ENCODE measurements around the gene HOXA5. TPM values are rescaled to one million over a fixed set of nuclear protein-coding genes. Genes with fewer than 3 reads are reported as not detected.
A peak's percentile ranks its signal among the peaks of the same experiment; 100 is the strongest.

Gene HOXA5
- total and polyA plus RNA-seq, 2 of the 8 experiments (the other 6 are each of a cell fraction or from before 2014, with no cell fraction given): not detected

- Histone ChIP-seq H3K56ac (replicated peaks; ENCODE audit: insufficient read length, low read depth, low read length) (no peak overlapping the region), H3K79me2 (ENCODE audit: control insufficient read depth in 1 of 2, insufficient read depth in 2 of 2, low read length in 2 of 2) (no peaks in the 10 kb centered on the region), H3K9ac (replicated peaks in 1 of 4; ENCODE audit: extremely low read depth in 1 of 4, low read depth in 3 of 4, low read length in 3 of 4) (no peak overlapping the region), H3K4ac (replicated peaks; ENCODE audit: insufficient read length, low read depth, low read length) (no peak overlapping the region), H2BK120ac (replicated peaks; ENCODE audit: low read depth, low read length) (no peak overlapping the region), H2BK20ac (ENCODE audit: low read length) (no peak overlapping the region), H4K5ac (ENCODE audit: insufficient read length, low read depth, low read length) (no peak overlapping the region), H2AFZ (ENCODE audit: low read length) (no peak overlapping the region), H2BK5ac (ENCODE audit: low read depth, low read length) (no peak overlapping the region), H2BK12ac (ENCODE audit: low read depth, low read length) (no peak overlapping the region), H3K36me3 (ENCODE audit: control insufficient read depth in 2 of 4, insufficient read depth in 4 of 4, low read length in 3 of 4) (peaks cover 0 to 18% (median 0%) of the 10 kb centered on the region in 4 experiments; a peak in 1 of 8 replicates), H3K18ac (ENCODE audit: extremely low read depth, low read length) (no peak overlapping the region), H3K79me1 (ENCODE audit: low read depth, low read length) (no peaks in the 10 kb centered on the region), H2AK5ac (ENCODE audit: low read depth, low read length) (no peak overlapping the region), H2BK15ac (ENCODE audit: low read length) (peak overlapping the region; percentile 75; the same call in 1 of the 2 replicates), H3K4me3 (ENCODE audit: extremely low read depth in 1 of 4, insufficient read depth in 2 of 4, low read depth in 3 of 4, low read length in 4 of 4) (no peak overlapping the region), H4K91ac (replicated peaks; ENCODE audit: insufficient read length, low read length) (no peak overlapping the region), H3K4me1 (replicated peaks in 1 of 4; ENCODE audit: control insufficient read depth in 3 of 4, insufficient read depth in 4 of 4, low read length in 3 of 4) (peaks cover 4 to 11% (median 5%) of the 10 kb centered on the region in 4 experiments; a peak in 5 of 7 replicates), H3K23ac (ENCODE audit: insufficient read length) (no peak overlapping the region), H3K9me3 (ENCODE audit: insufficient read depth in 2 of 2, low read depth in 1 of 2, low read length in 1 of 2) (no peaks in the 10 kb centered on the region; a peak in 1 of 4 replicates), H4K8ac (ENCODE audit: extremely low read depth, insufficient read depth, low read length) (no peak overlapping the region), H3K23me2 (ENCODE audit: low read depth, low read length) (no peaks in the 10 kb centered on the region; the same call in 1 of the 2 replicates), H3K27ac (ENCODE audit: low read depth, low read length) (no peak overlapping the region), H3K14ac (ENCODE audit: insufficient read length) (no peak overlapping the region), H3K4me2 (ENCODE audit: insufficient read depth in 1 of 2, low read depth in 2 of 2, low read length in 2 of 2) (no peak overlapping the region), H3K27me3 (replicated peaks in 1 of 4; ENCODE audit: control insufficient read depth in 3 of 4, extremely low read depth in 1 of 4, insufficient read depth in 3 of 4, low read length in 3 of 4) (peaks cover 99 to 100% (median 100%) of the 10 kb centered on the region in 4 experiments), H4K20me1 (replicated peaks in 1 of 2; ENCODE audit: control insufficient read depth in 1 of 2, insufficient read depth in 2 of 2, low read length in 2 of 2) (peaks cover 44 to 56% of the 10 kb centered on the region in 2 experiments)
- CTCF ChIA-PET (ENCODE audit: partially characterized antibody): interaction anchor here (1.0 to 5.4 kb wide), 9 partner anchors 11 to 85 kb away, joined by 3 to 20 read pairs (median 6); partner anchors contain the start of genes EVX1, HOXA5 and HOXA9
- POLR2A ChIA-PET (ENCODE audit: partially characterized antibody): no interaction called here
- FAIRE-seq (no peak), DNase-seq (ENCODE audit: low read depth in 1 of 2, low spot score in 2 of 2) (peak in 1 of 2 experiments; percentile 56)
- WGBS, 2 experiments (ENCODE audit: extremely low coverage in 1 of 2, insufficient coverage in 1 of 2, insufficient read length in 1 of 2, insufficient replicate concordance in 2 of 2, low coverage in 1 of 2, low lambda C conversion rate in 2 of 2, missing lambda C conversion rate in 1 of 2): 16% methylated on average over 40 of the region's 40 CpGs; no CpG with 5 or more reads in 1 of the 2 experiments
- TF ChIP-seq RNF2 (IDR thresholded peaks at IDR 0.05; ENCODE audit: borderline replicate concordance, low read depth, low read length, missing control alignments, poor library complexity, severe bottlenecking) (peak; percentile 75), CBX8 (IDR thresholded peaks at IDR 0.05; ENCODE audit: borderline replicate concordance, low read depth, low read length) (peak; percentile 80; the same call in 1 of the 2 replicates), SUZ12 (IDR thresholded peaks at IDR 0.05; ENCODE audit: low read length) (peak; percentile 90), EZH2 (IDR thresholded peaks at IDR 0.05; ENCODE audit: low read depth, low read length, severe bottlenecking) (peak; percentile 95), RFX5 (IDR thresholded peaks at IDR 0.05; ENCODE audit: borderline replicate concordance, low read depth, low read length) (no peak)
Observed at GRCh38 chr7:27175626-27176523, 32.4 kb upstream of the HOXA5 start.
